T-helper 22 cell (primary cell): Measurements from ENCODE around the gene POTEH.
"Not testable (repeated sequence)": the region's sequence is repeated elsewhere in the genome, so short reads cannot be mapped to it uniquely, and the experiment has no call there.

Source experiments
- DNase-seq: peaks from one replicate; pipeline ENCODE4 v3.0.0-alpha.2; 2020; ENCODE audit warnings: low read depth

The POTEH gene

GRCh38 chr22:15689749-15690125 is at the start of gene POTEH:
TSS of gene POTEH (plus strand) at chr22:15690026. CDS start at chr22:15690078, 52 bp downstream.
- not testable (repeated sequence) for DNase-seq

- not testable (repeated sequence) for DNase-seq
Measured at GRCh38 chr22:15642288-15642861, 47.5 kb upstream of the POTEH start.

- DNase-seq, result not testable (repeated sequence)
Measured at GRCh38 chr22:15651954-15652353, 37.9 kb upstream of the POTEH start.

- not testable (repeated sequence) for DNase-seq
Measured at GRCh38 chr22:15652738-15653137, 37.1 kb upstream of the POTEH start.

- not testable (repeated sequence) for DNase-seq
Measured at GRCh38 chr22:15653241-15653640, 36.6 kb upstream of the POTEH start.

- not testable (repeated sequence) for DNase-seq
Measured at GRCh38 chr22:15661102-15661501, 28.7 kb upstream of the POTEH start.

- DNase-seq, result not testable (repeated sequence)
Measured at GRCh38 chr22:15664682-15665081, 25.1 kb upstream of the POTEH start.

GRCh38 chr22:15665478-15665877 is 24.3 kb upstream of the POTEH start:
- DNase-seq, result not testable (repeated sequence)

- DNase-seq, result not testable (repeated sequence)
Measured at GRCh38 chr22:15669430-15669829, 20.4 kb upstream of the POTEH start.

GRCh38 chr22:15679702-15680101 is 10.1 kb upstream of the POTEH start:
- not testable (repeated sequence) for DNase-seq

GRCh38 chr22:15684115-15684514 is 5.7 kb upstream of the POTEH start:
- not testable (repeated sequence) for DNase-seq

- DNase-seq, result not testable (repeated sequence)
Measured at GRCh38 chr22:15684695-15685094, 5.1 kb upstream of the POTEH start.

GRCh38 chr22:15685641-15686040 is 4.2 kb upstream of the POTEH start:
- DNase-seq, result not testable (repeated sequence)

- not testable (repeated sequence) for DNase-seq
Measured at GRCh38 chr22:15687086-15687485, 2.7 kb upstream of the POTEH start.

GRCh38 chr22:15687676-15688075 is 2.1 kb upstream of the POTEH start:
- not testable (repeated sequence) for DNase-seq

GRCh38 chr22:15688090-15688489 is 1.7 kb upstream of the POTEH start:
- not testable (repeated sequence) for DNase-seq

- DNase-seq, result not testable (repeated sequence)
Measured at GRCh38 chr22:15689012-15689748, 646 bp upstream of the POTEH start.

GRCh38 chr22:15713600-15713999 is 23.8 kb downstream of the POTEH start:
- DNase-seq, result not testable (repeated sequence)

- DNase-seq, result not testable (repeated sequence)
Measured at GRCh38 chr22:15714125-15714524, 24.3 kb downstream of the POTEH start.

GRCh38 chr22:15721884-15722283 is 32.1 kb downstream of the POTEH start:
- DNase-seq, result not testable (repeated sequence)

GRCh38 chr22:15729209-15729917 is 39.5 kb downstream of the POTEH start:
- not testable (repeated sequence) for DNase-seq

GRCh38 chr22:15731023-15731422 is 41.2 kb downstream of the POTEH start:
- DNase-seq, result not testable (repeated sequence)

GRCh38 chr22:15734411-15734810 is 44.6 kb downstream of the POTEH start:
- not testable (repeated sequence) for DNase-seq
